Stimulated activated CD4-positive, alpha-beta T cell treated with anti-CD3 and anti-CD28 coated beads, Interleukin-12 subunit alpha, Interleukin-12 subunit beta, amount 100 ng/mL, for 4 hours (primary cell): ENCODE results near the gene ODAD3.
"Not testable (repeated sequence)": the region's sequence is repeated elsewhere in the genome, so short reads cannot be mapped to it uniquely, and the experiment has no call there.

Experiments
- DNase-seq: peaks from one replicate; pipeline ENCODE4 v3.0.0-alpha.2; 2020

The ODAD3 gene

DNA sequence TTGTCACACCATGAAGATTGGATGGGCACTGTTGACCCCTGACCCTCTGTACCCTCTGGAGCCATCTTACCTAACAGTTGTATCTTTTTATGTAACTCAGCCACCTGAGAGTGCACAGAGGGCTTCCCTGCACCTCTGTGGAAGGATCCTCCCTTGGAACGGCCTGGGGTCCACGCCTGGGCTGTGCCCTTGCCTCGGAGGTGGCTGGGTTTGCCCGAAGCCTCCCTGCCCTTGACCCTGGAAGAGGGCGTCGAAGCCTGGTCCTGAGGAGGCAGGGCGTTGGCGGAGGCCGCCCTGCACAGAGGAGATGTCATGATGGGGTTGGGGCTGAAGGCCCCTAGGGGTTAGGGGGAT, 241 bp downstream of the ODAD3 start:
- no peak for DNase-seq

GRCh38 chr19:11433526-11433925, 1.4 kb downstream of the ODAD3 start:
- DNase-seq, result not testable (repeated sequence)

DNA sequence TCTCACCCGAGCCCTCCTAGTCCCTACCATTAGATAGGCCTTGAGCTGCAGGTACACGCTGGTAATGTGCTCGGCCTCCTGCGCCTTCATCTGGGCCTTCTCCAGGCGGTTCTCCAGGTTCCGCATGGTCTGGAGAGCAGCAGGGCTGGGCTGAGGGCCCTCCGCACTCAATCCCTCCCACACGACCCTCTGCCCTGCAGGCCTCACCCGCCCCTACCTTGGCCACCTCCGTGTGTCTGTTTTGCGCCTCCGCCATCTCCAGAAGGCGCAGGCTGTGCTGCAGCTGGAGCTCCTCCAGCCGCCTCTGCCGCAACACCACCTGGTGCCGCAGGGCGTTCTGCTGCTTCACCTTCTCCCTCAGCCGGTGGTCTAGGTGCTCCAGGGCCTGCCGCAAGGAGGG, 8.3 kb downstream of the ODAD3 start:
- no peak for DNase-seq

DNA sequence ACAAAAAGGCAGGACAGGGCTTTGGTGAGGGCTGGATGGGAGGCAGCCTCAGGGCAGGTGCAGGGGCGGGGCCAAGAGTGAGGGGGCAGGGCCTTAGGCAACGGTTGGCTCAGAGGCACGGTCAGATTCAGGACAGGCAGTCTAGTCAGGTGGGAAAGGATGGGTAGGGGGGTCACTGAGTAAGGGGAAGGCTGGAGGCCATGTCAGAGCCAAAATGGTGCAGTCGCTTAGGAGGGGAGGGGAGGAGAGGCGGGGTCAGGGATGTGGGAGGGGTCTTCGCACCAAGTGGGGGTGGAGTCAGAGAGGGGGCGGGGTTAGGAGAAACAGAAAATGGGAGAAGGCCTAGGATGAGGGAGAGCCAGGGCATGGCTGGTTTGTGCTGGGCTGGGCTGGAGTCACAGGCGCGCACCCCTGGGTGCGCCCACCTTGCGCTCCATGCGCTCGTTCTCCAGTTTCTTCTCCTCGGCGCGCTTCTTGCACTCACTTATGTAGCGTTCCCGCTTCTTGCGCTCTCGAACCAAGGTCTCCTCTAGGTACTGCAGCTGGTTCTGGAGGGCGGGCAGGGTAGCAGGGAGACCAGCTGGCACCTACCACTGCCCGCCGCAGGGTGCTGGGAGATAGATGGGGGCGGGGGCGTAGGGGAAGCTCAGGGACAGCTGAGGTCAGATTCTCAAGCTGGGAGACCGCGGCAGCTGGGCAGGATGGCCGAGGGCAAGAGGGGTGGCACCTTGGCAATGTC, 9.0 kb downstream of the ODAD3 start:
- no peak for DNase-seq

DNA sequence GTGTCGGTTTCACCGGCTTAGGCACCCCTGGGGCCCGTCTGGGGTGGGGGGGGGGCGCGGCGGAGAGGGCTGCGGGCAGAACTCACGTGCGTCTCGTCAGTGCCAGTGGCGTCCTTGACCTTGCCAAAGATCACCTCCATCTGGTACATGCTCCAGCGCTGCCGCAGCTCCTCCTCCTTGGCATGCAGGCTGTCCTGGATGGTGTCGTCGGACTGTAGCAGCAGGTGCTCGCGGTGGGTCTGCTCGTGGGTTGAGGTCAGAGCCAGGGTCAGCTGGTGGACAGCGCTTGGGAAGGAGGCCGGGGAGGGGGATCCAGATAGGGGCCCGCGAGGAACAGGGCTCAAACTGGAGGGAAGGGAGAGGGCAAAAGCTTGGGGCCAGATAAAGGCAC, 11.1 kb downstream of the ODAD3 start:
- no peak for DNase-seq

DNA sequence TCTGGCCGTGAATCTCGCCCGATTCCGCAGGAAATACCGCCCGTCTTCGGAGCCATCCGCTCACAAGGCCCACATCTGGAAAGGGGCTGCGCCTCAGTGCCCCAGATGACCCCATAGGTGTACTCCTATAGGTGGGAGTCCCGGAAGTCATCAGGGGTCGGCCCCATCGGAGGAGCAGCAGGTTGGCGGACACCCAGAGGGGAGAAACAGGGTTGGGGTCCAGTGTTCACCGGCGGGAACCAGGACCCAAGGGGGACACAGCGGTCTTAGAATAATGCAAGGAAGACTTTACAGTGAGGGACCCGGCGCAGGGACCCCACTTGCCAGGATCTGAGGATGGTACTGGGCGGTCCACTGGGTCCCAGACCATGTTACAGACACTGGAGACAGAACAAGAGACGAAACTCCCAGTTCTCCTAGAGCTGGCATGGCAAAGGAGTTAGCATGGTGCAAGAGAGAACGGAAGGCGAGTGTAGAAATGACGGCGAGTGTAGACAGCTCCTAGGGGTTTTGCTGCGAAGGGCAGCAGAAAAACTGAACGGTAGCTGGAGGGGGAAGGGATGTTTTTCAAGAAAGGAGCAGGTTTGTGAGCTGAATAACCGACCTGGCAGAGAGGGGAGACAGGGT, 11.6 kb downstream of the ODAD3 start:
- no peak for DNase-seq

DNA sequence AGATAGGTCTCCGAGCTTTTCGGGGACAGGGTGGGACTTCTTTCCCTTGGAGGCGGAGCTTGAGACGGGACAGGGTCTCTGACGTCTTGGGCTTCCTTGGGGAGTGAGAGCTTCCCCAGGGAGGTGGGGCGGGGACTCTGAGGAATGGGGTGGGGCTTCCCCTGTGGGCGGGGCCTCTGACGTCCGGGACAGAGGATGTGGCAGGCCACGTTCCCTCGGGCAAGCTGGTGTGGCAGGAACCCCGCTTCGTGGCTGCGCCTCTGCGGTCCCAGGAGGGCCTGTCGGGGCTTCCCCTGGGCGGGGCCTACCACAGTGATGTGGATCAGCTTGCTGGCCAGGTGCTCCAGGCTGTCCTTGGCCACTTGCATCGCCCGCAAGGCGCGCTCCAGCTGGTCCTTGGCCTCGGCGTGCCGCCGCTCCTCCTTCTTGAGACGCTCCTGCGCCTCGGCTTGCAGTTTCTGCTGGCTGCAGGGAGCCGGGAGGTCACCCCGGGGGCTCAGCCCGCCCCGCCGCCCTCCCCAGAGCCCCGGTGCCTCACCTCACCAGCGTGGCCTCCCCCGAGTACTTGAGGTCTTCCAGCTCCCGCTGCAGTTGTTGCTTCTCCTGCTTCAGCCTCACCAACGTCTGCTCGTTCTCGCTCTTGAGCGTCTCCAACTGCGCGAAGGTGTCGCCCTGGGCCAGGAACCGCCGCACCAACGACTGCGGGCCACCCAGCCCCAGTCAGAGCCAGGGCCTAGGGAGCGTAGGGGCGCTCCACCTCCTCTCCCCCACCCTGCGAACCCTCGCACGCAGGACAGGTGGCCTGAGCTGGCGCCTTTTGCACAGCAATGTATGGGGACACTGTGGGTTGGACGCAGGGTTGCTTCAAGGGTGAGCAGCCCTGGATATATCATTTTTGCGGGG, 12.5 kb downstream of the ODAD3 start:
- DNase-seq, result peak; percentile 56

GRCh38 chr19:11421371-11422098, 13.4 kb downstream of the ODAD3 start:
- peak; percentile 44 for DNase-seq

GRCh38 chr19:11420429-11421370, 14.2 kb downstream of the ODAD3 start:
- no peak for DNase-seq

- DNase-seq, result no peak
These were observed 16.1 kb downstream of the ODAD3 start, which contains the start of gene RGL3 for GRCh38 chr19:11418549-11419506. RGL3 (minus strand) TSS chr19:11419314; CDS start chr19:11419278, 36 bp downstream.

DNA sequence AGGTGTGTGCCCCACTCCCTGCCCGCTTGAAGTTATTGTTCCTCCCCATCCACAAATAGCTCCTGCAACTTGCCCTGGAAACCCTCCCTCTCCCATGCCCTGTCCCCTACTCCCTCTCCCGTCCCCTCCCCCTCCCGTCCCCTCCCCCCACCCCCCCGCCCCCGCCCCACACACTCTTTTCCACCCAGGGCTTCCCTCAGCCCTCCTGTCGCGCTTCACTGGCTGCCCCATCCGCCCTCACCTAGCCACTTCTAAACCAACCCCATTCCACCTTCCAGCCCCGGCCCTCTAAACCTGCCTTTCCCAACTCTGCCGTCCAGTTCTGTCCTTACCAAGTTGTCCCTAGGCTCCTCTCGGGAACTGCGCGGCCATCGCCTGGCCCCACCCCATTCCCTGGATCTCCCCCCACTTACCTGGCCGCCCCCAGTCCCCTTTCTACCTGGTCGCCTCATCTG, 16.8 kb downstream of the ODAD3 start:
- no peak for DNase-seq

- DNase-seq, result no peak
These were observed 18.4 kb downstream of the ODAD3 start for GRCh38 chr19:11416346-11417052.

DNA sequence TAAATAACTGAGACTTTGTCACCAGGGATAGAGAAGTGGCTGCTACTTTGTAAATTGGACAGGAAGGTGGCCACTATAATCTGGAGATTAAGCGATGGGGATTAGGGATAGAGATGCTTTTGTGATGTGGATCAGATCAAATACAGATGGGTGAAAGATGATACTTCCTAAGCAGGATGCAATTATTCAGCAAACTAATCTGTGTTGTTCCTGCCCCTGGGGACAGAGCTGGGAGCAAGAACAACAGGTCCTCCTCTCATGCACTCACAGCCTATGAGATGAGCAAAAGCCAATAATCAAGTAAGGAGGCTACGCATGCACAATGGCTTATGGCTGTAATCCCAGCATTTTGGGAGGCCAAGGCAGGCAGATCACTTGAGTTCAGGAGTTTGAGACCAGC, 20.4 kb downstream of the ODAD3 start:
- DNase-seq, result no peak

DNA sequence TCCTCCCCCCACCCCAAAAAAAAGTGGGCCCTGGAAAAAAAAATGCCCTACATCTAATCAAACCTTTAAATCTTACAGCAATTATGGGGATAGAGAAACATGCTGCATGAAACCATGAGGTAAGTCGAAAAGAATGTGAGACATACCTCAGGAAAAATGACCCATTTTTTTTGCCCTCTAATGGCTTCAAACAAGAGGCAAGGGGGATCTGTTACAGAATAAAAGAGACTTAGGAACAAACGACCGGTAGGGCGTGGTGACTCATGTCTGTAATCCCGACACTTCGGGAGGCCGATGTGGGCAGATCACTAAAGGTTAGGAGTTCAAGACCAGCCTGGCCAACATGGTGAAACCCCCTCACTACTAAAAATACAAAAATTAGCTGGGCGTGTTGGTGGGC, 24.2 kb downstream of the ODAD3 start:
- DNase-seq, result no peak

GRCh38 chr19:11408591-11408990, 26.3 kb downstream of the ODAD3 start:
- no peak for DNase-seq

GRCh38 chr19:11406703-11407236, 28.2 kb downstream of the ODAD3 start:
- not testable (repeated sequence) for DNase-seq

DNA sequence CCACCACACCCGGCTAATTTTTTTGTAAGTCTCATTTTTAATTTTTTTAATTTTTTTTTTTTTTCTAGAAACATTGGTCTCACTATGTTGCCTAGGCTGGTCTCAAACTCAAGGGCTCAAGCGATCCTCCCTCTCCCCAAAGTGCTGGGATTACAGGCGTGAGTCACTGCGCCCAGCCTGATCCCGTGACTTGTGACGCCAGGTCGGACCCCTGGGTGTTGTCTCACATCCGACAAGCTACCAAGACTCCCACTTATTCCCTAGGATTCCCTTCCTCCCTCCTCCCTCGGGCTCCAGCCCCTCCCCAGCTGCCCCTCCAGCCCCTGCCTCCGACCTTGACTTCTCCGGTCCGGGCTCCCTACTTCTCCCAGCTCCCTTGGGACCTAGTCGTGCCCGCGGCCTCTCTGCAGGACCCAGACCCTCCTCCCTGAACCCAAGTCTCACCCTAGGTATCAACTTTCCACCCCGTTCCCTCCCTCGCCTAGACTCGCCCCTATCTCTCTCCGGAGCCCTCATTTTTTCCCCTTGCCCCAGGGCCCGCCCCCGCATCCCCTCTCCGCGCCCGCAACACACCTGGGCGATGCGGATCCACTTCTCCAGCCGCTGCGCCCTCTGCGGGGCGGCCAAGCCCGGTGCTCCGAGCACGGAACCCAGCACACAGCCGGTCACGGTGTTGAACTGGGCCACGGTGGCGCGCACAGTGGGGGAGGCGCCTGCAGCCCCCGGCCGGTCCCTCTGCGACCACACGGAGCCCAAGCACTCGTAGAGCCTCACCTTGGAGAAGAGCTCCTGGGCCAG, 28.9 kb downstream of the ODAD3 start:
- no peak for DNase-seq

GRCh38 chr19:11404588-11405222, 30.2 kb downstream of the ODAD3 start:
- no peak for DNase-seq
